Right lobe of liver (tissue), 6 donors: Measurements from ENCODE around the gene GABRQ. TPM values are rescaled to one million over a fixed set of nuclear protein-coding genes. Genes with fewer than 3 reads are reported as not detected.

Experiments
- ATAC-seq, 4 donors: fragments of 200-7000 bp; cut with Tn5 transposase; one replicate each; pipeline ENCODE4 v1.9.1; 2020; ENCODE audit warnings: mild to moderate bottlenecking in 4 of 4, moderate library complexity in 4 of 4
- DNase-seq, 3 donors: peaks; one replicate each; pipeline ENCODE4 v3.0.0-alpha.2; 2020
- H3K27ac ChIP-seq, 3 donors: fragments of 200-600 bp; one replicate each; pipeline ENCODE4 v1.8.0; 2022
- H3K27me3 ChIP-seq, 2 donors: fragments of 200-600 bp; one replicate each; pipeline ENCODE4 v1.8.0; 2022
- H3K36me3 ChIP-seq, 4 donors: fragments of 200-600 bp; sonication (generic) in 1 of 4; one replicate each; pipeline versions ENCODE4 v1.5.1 to v1.8.0; 2017 to 2022; ENCODE audit warnings: control low read depth in 1 of 4
- H3K4me1 ChIP-seq, 4 donors: fragments of 200-600 bp; sonication (generic) in 1 of 4; one replicate each; pipeline versions ENCODE4 v1.5.1 to v1.8.0; 2017 to 2022; ENCODE audit warnings: control low read depth in 1 of 4
- H3K4me3 ChIP-seq, 3 donors: fragments of 200-600 bp; one replicate each; pipeline ENCODE4 v1.8.0; 2022
- H3K9me3 ChIP-seq, 4 donors: fragments of 200-600 bp; sonication (generic) in 1 of 4; one replicate each; pipeline versions ENCODE4 v1.5.1 to v1.8.0; 2017 to 2022; ENCODE audit warnings: control low read depth in 1 of 4
- CTCF ChIP-seq, 4 donors: fragments of 200-600 bp in 3 of 4; fragments of 450-650 bp in 1 of 4; IDR thresholded peaks; one replicate each; pipeline versions ENCODE4 v1.5.1 to v1.8.0; 2016 to 2022; ENCODE audit warnings: antibody characterized with exemption in 4 of 4, mild to moderate bottlenecking in 2 of 4
- POLR2A ChIP-seq: fragments of 450-650 bp; IDR thresholded peaks from one replicate; pipeline ENCODE4 v1.6.1; 2017; ENCODE audit warnings: antibody characterized with exemption, mild to moderate bottlenecking
- WGBS: methylation state at CpG from one replicate; pipeline ENCODE4 v1.1.6; 2018; ENCODE audit warnings: low coverage, low lambda C conversion rate; ENCODE audit not compliant: insufficient coverage; ENCODE audit errors: missing lambda C conversion rate; 5-methylcytosine and 5-hydroxymethylcytosine counted together
- intact Hi-C, 2 donors: fragments of 100-400 bp; cut with DNase I; formaldehyde crosslinking; loops; one replicate each; pipeline versions ENCODE4 v1.11.2 to v1.14.1; 2022
- total RNA-seq, 6 experiments: library from RNA; depleted of rRNA in 2 of 6; stranded (reverse); fragments of >200 nt in 2 of 6; fragmentation: NEBNext Ultra II Directional in 3 of 6; extraction: Animal tissue kit (Norgen Biotek cat#: 25700) in 3 of 6; gene quantifications; one replicate each; pipeline versions ENCODE4 v1.1.0 to v1.2.4, GENCODE V29; 2016 to 2023
- donor health status: DM: no; HTN: yes; CAD: no.
- donor health status: DM: no; HTN: no; CAD: no.
- donor health status: DM: no; HTN: no; CAD: no.
- donor health status: DM: no; HTN: yes; CAD: no.
- donor health status: DM: no; HTN: yes; CAD: no.

The GABRQ gene
- total RNA-seq, 6 experiments from 2014 or later: not detected

- no peaks in the 10 kb centered on the region for H3K36me3 ChIP-seq
- no peaks in the 10 kb centered on the region for H3K9me3 ChIP-seq
- TF ChIP-seq POLR2A (no peak), CTCF (IDR thresholded peaks at IDR 0.05) (no peak)
- ATAC-seq: peak in 2 of 4 donors; percentile 17 to 62
- intact Hi-C loops: loop anchor here (10.0 kb wide), 1 partner anchor 884 kb away; no protein-coding TSS in a partner anchor
- no peak overlapping the region for H3K4me3 ChIP-seq
- no peak for DNase-seq
- H3K27me3 ChIP-seq: peaks cover 0 to 24% of the 10 kb centered on the region in 2 donors
- H3K27ac ChIP-seq: no peak overlapping the region
- no peaks in the 10 kb centered on the region for H3K4me1 ChIP-seq
- WGBS: 34% methylated on average over 9 of the region's 23 CpGs
Observed at GRCh38 chrX:152638443-152638904, 779 bp downstream of the GABRQ start.

- Histone ChIP-seq H3K9me3 (no peaks in the 10 kb centered on the region), H3K27ac (no peak overlapping the region), H3K4me3 (no peak overlapping the region), H3K27me3 (peaks cover 0 to 24% of the 10 kb centered on the region in 2 donors), H3K36me3 (no peaks in the 10 kb centered on the region), H3K4me1 (no peaks in the 10 kb centered on the region)
- ATAC-seq: no peak
- no peak for DNase-seq
- TF ChIP-seq POLR2A (no peak), CTCF (IDR thresholded peaks at IDR 0.05) (no peak)
- intact Hi-C loops: loop anchor here (10.0 kb wide), 1 partner anchor 885 kb away; no protein-coding TSS in a partner anchor
- 66% methylated on average over 2 of the region's 7 CpGs for WGBS
Observed at GRCh38 chrX:152639426-152639825, 1.7 kb downstream of the GABRQ start.

DNA sequence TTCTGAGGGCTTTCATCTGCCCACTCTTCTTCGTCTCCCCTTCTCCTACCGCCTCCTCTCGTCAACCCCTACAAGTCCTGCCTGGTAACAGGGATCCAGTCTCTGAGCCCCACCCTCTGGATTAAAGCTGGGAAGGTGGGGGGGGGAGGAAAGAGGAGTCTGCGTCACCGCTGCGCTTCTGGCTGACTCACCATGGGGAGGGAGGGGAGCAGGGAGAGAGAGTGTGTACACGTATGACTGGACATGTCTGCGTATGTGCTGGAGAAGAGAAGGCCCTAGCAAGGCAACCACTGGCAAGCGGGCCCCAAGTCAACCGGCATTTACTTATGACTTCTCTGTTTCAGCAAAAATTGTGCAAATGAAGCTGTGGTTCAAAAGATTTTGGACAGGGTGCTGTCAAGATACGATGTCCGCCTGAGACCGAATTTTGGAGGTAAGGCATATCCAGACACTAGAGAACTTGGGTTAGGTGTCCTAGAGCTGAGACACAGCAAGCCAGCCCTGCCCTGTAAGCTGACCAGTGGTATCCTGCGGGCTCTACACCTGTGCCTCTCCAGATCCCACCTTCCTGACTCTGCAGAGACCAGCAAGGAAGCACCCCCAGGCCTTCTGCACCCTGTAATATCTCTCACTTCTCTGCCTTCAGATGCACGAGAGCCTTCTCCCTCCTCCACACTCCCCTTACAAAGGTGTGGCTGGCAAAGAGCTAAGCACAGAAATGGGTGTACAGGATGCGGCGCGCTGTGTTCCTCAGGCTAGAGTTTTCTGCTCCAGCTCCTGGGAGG is 2.5 kb downstream of the GABRQ start:
- WGBS: 64% methylated on average over 10 of the region's 18 CpGs
- DNase-seq (no peak), ATAC-seq (no peak)
- Histone ChIP-seq H3K27ac (no peak overlapping the region), H3K9me3 (no peaks in the 10 kb centered on the region), H3K4me3 (no peak overlapping the region), H3K27me3 (peaks cover 0 to 24% of the 10 kb centered on the region in 2 donors), H3K4me1 (no peaks in the 10 kb centered on the region), H3K36me3 (no peaks in the 10 kb centered on the region)
- intact Hi-C loops: no loop called here
- TF ChIP-seq POLR2A (no peak), CTCF (IDR thresholded peaks at IDR 0.05) (no peak)

GRCh38 chrX:152641256-152641875 is 3.7 kb downstream of the GABRQ start:
- no peaks in the 10 kb centered on the region for H3K36me3 ChIP-seq
- no peaks in the 10 kb centered on the region for H3K9me3 ChIP-seq
- DNase-seq (no peak), ATAC-seq (no peak)
- H3K4me1 ChIP-seq: no peaks in the 10 kb centered on the region
- no peak overlapping the region for H3K4me3 ChIP-seq
- no peak overlapping the region for H3K27ac ChIP-seq
- WGBS: 67% methylated on average over 5 of the region's 10 CpGs
- H3K27me3 ChIP-seq: peaks cover 0 to 24% of the 10 kb centered on the region in 2 donors
- TF ChIP-seq POLR2A: no peak
- TF ChIP-seq CTCF (IDR thresholded peaks at IDR 0.05): no peak
- intact Hi-C loops: no loop called here
